NT2/D1 (cell line): Measurements from ENCODE around the gene FGF10.
A peak's percentile ranks its signal among the peaks of the same experiment; 100 is the strongest.

Experiments used
- DNase-seq: peaks from one replicate; pipeline ENCODE4 v3.0.0-alpha.2; 2011; ENCODE audit warnings: low read depth, low spot score
- H3K27me3 ChIP-seq: 2 replicates; pipeline ENCODE4 v1.6.0; 2011; ENCODE audit warnings: mild to moderate bottlenecking; ENCODE audit not compliant: insufficient read length, insufficient read depth
- H3K36me3 ChIP-seq: 2 replicates; pipeline ENCODE4 v1.6.1; 2011; ENCODE audit warnings: mild to moderate bottlenecking, low read length, mixed read lengths; ENCODE audit not compliant: insufficient read depth, insufficient read length
- H3K4me1 ChIP-seq: 2 replicates; pipeline ENCODE4 v1.5.1; 2011; ENCODE audit not compliant: insufficient read depth, insufficient read length
- H3K4me3 ChIP-seq: 2 replicates; pipeline ENCODE4 v1.5.1; 2011; ENCODE audit warnings: low read depth; ENCODE audit not compliant: insufficient read length
- H3K9ac ChIP-seq: 2 replicates; pipeline ENCODE4 v1.6.0; 2011; ENCODE audit warnings: low read depth; ENCODE audit not compliant: insufficient read length
- H3K9me3 ChIP-seq: 2 replicates; pipeline ENCODE4 v1.5.1; 2011; ENCODE audit warnings: mild to moderate bottlenecking, low read length; ENCODE audit not compliant: insufficient read depth
- SUZ12 ChIP-seq: IDR thresholded peaks from 2 replicates; pipeline ENCODE4 v1.6.1; 2011; ENCODE audit not compliant: insufficient read length, insufficient read depth; ENCODE audit errors: extremely low read depth
- YY1 ChIP-seq: IDR thresholded peaks from 2 replicates; pipeline ENCODE4 v1.6.1; 2011; ENCODE audit not compliant: insufficient read length, insufficient read depth
- ZNF274 ChIP-seq: IDR thresholded peaks from 2 replicates; pipeline ENCODE4 v1.6.1; 2011; ENCODE audit warnings: mild to moderate bottlenecking, low read depth, low read length

Gene FGF10

GRCh38 chr5:44389823-44390143 lies 563 bp upstream of the FGF10 start:
- no peaks in the 10 kb centered on the region for H3K36me3 ChIP-seq
- peak overlapping the region; percentile 28 for H3K9ac ChIP-seq
- no peaks in the 10 kb centered on the region for H3K4me1 ChIP-seq
- DNase-seq: peak; percentile 18
- H3K27me3 ChIP-seq: peaks cover 39% of the 10 kb centered on the region
- no peaks in the 10 kb centered on the region for H3K9me3 ChIP-seq
- TF ChIP-seq SUZ12: no peak
- peak overlapping the region; percentile 44 for H3K4me3 ChIP-seq

DNA sequence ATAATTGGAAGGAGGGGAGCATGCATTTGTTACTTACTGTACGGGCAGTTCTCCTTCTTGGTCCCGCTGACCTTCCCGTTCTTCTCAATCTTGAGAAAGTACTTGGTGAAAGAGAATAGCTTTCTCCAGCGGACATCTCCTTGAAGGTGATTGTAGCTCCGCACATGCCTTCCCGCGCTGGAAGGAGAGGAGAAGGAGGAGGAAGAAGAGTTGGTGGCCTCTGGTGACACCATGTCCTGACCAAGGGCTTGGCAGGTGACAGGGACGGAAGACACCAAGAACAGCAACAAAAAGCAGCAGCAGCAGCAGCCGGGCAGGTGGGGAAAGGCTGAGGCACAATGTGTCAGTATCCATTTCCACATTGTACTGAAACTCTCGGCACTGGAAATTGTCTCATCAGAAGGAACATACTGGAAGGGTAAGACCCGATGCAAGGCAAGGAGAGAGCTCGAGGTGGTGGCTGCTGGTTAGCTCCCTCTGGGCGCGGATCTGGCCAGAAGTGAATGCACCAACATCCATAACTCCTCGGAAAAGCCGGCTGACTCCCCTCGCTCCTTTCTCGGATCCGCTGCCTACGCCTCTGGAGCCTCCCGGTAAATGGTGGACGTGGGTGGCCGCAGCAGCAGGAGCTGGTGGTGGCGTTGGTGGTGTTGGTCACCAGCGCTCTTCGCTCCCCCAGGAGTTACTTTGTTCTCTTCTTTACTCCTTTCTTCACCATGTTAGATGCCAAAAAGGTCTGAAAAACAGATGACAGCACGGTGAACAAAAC lies 715 bp downstream of the FGF10 start:
- no peaks in the 10 kb centered on the region for H3K9me3 ChIP-seq
- TF ChIP-seq YY1 (no peak), SUZ12 (no peak), ZNF274 (no peak)
- H3K27me3 ChIP-seq: peaks cover 39% of the 10 kb centered on the region
- peak overlapping the region; percentile 30 for H3K4me3 ChIP-seq
- no peak for DNase-seq
- H3K4me1 ChIP-seq: no peaks in the 10 kb centered on the region
- no peak overlapping the region for H3K9ac ChIP-seq
- no peaks in the 10 kb centered on the region for H3K36me3 ChIP-seq

GRCh38 chr5:44387921-44388320 lies 1.3 kb downstream of the FGF10 start:
- DNase-seq: no peak
- Histone ChIP-seq H3K4me3 (peak overlapping the region; percentile 30), H3K27me3 (peaks cover 39% of the 10 kb centered on the region), H3K9me3 (no peaks in the 10 kb centered on the region), H3K9ac (no peak overlapping the region), H3K4me1 (no peaks in the 10 kb centered on the region), H3K36me3 (no peaks in the 10 kb centered on the region)
- no peak for TF ChIP-seq SUZ12
- TF ChIP-seq YY1: no peak
- TF ChIP-seq ZNF274: no peak

GRCh38 chr5:44387406-44387805 lies 1.8 kb downstream of the FGF10 start:
- Histone ChIP-seq H3K36me3 (no peaks in the 10 kb centered on the region), H3K4me1 (no peaks in the 10 kb centered on the region), H3K27me3 (peaks cover 39% of the 10 kb centered on the region), H3K4me3 (no peak overlapping the region), H3K9ac (no peak overlapping the region), H3K9me3 (no peaks in the 10 kb centered on the region)
- DNase-seq: no peak
- no peak for TF ChIP-seq YY1
- TF ChIP-seq ZNF274: no peak
- no peak for TF ChIP-seq SUZ12

DNA sequence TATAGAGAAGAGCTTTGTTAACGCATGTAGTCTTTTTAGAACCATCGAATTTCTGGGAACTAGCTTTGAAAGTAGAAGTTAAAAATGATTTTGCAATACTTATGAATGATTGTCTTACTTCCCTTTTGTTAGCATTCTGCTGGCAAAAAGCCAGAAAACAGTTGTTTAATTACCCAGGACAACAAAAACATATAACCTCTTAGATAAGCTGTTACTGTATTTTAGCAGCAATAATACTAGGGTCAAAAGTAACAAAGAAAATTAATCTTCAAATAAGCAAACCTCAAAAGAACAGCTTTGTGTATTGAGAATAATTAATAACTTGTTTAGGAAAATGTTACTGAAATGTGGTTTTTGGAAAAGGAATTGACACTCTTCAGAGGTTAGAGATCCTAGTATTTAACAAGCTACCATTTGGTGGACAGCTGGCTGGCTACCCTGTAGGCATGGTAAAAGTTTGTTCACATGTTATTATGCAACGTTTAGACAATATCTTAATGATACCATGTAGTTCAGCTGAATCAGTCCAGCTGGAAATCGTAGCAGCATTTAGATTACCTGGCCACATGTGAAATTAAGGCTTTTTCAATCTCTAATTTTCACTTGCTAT lies 3.8 kb downstream of the FGF10 start:
- Histone ChIP-seq H3K27me3 (peaks cover 26% of the 10 kb centered on the region), H3K36me3 (no peaks in the 10 kb centered on the region), H3K9ac (no peak overlapping the region), H3K4me3 (no peak overlapping the region), H3K9me3 (no peaks in the 10 kb centered on the region), H3K4me1 (no peaks in the 10 kb centered on the region)
- TF ChIP-seq YY1 (no peak), SUZ12 (no peak)
- DNase-seq: no peak

GRCh38 chr5:44384816-44385215 lies 4.4 kb downstream of the FGF10 start:
- no peaks in the 10 kb centered on the region for H3K36me3 ChIP-seq
- H3K9ac ChIP-seq: no peak overlapping the region
- no peaks in the 10 kb centered on the region for H3K4me1 ChIP-seq
- H3K27me3 ChIP-seq: peaks cover 24% of the 10 kb centered on the region
- no peak overlapping the region for H3K4me3 ChIP-seq
- H3K9me3 ChIP-seq: no peaks in the 10 kb centered on the region
- TF ChIP-seq ZNF274 (no peak), SUZ12 (no peak)
- DNase-seq: no peak

DNA sequence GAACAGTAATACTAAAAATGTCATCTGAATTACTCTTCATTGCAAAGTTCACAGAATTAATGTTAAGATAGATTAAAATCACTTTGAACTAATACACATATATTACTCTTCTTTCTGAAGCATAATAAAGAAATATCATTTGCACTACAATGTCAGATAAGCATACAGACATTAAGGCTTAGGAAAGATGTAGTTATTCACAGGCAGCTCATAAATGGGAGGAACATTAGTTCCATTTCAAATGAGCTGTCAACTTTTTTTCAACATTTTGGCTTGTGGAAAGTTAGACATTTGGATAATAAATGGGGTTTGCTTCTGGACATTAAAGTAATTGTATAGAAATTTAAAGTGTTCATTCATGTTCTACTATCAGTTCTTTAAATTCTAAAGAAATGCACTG lies 6.3 kb downstream of the FGF10 start:
- Histone ChIP-seq H3K9me3 (no peaks in the 10 kb centered on the region), H3K27me3 (peaks cover 13% of the 10 kb centered on the region), H3K4me1 (no peaks in the 10 kb centered on the region), H3K9ac (no peak overlapping the region), H3K36me3 (no peaks in the 10 kb centered on the region), H3K4me3 (no peak overlapping the region)
- no peak for DNase-seq
- TF ChIP-seq ZNF274 (no peak), YY1 (no peak), SUZ12 (no peak)
